Left renal cortex interstitium (tissue), 4 donors: ENCODE results near the gene CTDP1. TPM values are rescaled to one million over a fixed set of nuclear protein-coding genes. Genes with fewer than 3 reads are reported as not detected.

Experiments used
- DNase-seq, 4 donors: peaks; one replicate each; pipeline ENCODE4 v3.0.0-alpha.2; 2013; ENCODE audit warnings: low read depth in 4 of 4, low spot score in 2 of 4, missing footprints in 1 of 4
- polyA plus RNA-seq, 4 donors: library from polyadenylated mRNA; unstranded; fragments of 120-200 nt; gene quantifications; one replicate each; pipeline ENCODE4 v1.2.1, GENCODE V29; 2013; ENCODE audit not compliant: insufficient read length in 4 of 4

CTDP1 gene
- polyA plus RNA-seq, 4 donors = 11.1 to 18.0 (median 15.2) TPM

DNA sequence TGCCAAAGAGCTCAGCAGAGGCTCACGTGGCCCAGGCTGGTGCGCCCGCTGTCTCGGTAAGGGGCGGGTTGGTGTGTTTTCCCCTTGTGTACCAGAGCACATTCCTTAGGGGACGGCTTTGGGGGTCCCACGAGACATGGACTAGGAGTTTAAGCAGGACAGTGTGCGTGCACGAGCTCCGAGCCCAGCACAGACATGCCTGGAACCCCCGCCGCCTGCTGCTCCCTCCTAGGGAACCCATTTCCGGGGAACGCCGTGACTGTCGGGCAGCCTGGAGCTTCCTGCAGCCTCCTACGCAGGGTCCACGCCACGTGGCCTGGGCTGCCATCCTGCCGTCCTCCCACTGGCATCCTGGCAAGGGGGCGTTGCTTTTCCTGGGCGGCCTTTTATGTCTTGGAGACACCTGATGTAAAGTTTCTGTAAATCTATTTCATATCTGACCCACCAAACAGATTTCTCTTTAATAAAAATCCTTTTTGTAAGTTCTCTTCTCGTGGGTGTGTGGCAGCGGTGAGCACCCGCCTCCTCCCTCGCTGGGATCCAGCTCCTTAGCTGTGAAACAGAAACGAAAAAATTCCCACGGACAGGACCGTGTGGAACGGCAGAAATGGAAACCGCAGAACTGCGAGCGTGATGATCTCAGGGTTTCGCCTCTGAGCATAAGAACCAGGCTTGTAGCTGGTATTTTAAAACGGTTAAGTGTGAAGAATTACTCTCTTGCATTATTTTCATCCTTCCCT, 74.6 kb downstream of the CTDP1 start:
- DNase-seq = no peak

DNA sequence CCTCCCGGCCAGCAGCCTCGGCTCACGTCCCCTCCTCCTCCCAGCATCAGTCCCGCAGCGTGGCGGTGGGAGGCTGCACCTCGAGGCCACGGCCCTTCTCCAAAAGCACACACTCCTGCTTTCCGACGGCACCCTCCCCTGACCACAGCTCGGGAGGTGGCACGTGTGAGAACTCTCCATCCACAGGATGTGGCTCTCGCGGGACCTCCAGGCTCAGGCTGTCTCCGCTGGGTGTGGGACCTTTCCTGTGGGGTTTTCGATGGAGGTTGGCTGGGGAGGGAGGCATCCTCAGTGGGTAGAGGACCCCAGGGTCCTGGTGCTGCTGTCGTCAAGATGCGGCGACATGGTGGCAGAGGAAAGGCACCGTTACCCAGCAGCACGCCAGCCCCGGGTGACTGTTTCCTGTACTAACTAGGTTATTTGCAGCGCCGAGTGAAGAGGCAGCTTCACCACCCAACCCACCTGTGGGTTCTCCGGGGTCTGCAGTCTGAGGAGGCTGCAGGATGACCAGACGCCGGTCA, 75.3 kb downstream of the CTDP1 start:
- DNase-seq = no peak

DNA sequence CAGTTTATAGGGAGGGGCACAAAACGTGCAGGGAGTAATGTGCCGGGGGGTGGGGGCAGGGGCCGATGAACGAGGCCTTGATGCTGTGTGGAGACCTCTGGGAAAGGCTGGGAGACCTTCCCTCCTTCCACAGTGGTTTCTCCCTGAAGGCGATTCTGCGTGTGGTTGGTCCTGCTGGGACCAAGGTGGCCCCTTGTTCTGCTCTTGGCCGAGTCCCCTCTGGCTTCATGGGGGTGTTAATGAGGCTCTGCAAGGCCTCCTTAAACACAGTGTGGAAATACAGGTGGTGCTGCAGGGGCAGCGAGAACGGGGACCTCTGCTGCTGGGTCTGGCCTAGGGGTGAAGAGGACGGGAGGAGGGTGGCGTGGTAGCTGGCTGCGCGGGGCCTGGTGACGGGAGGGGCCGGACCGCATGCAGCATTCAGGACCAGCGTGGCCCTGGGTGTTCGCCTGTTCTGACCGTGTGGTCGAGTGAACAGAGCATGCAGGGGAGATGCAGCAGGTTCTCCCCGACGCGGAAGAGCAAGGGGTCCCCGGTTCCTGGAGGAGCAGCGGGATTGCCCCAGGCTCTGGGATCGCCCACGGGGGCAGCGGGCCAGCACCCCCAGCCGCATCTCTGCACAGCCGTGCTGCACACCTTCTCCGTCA, 76.0 kb downstream of the CTDP1 start:
- no peak for DNase-seq

DNA sequence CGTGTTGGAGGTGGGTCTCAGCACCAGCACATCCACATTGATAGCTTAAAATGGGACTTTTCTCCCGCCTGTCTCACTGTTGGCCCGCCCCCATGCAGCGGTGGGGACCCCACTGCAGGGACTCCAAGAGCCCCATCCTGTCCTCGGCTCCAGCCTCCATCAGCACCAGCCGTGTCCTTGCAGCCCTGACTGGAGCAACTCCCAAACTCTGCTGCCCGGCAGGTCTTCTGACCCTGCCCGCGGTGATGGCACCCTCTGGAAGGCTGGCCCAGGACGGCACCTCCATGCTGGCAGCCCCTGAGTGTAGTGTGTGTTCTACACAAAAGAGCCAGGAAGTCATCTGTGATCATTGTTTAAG, 76.5 kb downstream of the CTDP1 start:
- DNase-seq = no peak

DNA sequence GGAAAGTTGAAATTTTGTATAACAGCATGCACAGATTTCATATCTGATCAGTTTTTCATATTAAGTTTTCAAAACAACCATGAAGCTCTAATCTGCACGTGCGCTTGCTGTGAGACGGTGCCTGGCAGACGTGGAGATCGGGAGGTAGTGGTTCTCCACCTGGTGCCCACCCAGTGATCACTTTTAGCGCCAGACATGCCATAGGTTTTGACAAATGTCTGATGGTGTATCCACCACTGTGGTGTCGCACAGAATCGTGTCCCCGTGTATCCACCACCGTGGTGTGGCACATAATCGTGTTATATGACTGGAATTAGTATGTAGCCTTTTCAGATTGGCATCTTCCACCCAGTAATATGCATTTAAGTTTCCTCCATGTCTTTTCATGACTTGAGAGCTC, 77.2 kb downstream of the CTDP1 start:
- DNase-seq = no peak

DNA sequence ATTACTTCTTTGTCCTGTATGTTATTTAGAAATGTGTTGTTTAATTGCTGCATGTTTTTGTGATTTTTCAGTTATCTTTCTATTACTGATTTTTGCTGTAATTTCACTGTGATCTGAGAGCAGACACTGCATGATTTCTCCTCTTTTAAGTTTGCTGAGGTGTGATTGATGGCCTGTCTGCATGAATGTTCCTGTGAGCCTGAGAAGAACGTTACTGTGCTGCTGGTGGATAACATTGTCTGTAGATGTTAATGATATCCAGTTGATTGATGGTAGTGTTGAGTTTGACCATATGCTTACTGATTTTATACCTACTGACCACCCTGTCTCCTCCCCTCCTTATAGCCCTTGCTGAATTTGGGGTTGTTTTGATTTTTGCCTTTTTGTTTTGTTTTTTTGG, 80.7 kb downstream of the CTDP1 start:
- DNase-seq = no peak

DNA sequence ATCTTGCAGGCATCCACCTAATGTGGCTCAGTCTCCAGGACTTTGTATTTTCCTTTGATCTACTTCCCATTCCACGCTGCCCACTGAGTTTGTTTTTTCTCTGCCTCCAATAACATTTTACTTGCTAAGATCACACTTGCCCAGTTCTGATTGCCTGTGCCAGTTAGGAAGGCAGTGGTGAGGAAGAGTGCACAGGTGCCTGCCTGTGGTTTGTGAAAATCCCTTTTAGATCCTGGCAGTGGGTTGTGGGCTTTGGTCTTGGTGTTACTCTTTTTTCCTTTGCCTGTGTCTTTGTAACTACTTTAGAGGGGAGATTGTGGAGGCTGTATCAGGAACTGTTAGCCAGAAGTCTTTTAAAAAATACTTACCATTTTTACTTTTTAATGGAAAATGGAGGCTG, 81.3 kb downstream of the CTDP1 start:
- no peak for DNase-seq

DNA sequence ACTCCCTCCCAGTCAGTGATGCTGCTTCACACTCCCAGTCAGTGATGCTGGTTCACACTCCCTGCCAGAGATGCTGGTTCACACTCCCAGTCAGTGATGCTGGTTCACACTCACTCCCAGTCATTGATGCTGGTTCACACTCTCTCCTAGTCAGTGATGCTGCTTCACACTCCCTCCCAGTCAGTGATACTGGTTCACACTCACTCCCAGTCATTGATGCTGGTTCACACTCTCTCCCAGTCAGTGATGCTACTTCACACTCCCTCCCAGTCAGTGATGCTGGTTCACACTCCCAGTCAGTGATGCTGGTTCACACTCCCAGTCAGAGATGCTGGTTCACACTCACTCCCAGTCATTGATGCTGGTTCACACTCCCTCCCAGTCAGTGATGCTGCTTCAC, 83.8 kb downstream of the CTDP1 start:
- no peak for DNase-seq

DNA sequence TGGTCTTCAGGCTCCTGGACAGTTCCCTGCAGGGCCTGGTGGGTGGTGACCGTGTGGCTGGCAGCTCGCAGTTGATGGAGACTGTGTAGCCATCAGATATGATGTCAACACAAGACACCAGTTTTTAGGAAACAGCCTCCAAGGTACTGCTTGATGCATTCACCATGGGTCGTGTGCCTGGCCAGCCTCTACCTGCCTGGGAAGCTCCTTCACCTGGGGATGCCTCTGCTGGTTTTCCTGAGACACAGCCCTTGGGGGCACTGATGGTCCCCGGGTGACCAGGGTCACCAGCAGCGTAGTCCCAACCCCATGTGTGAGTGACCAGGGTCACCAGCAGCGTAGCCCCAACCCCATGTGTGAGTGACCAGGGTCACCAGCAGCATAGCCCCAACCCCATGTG, 84.5 kb downstream of the CTDP1 start:
- DNase-seq = no peak

DNA sequence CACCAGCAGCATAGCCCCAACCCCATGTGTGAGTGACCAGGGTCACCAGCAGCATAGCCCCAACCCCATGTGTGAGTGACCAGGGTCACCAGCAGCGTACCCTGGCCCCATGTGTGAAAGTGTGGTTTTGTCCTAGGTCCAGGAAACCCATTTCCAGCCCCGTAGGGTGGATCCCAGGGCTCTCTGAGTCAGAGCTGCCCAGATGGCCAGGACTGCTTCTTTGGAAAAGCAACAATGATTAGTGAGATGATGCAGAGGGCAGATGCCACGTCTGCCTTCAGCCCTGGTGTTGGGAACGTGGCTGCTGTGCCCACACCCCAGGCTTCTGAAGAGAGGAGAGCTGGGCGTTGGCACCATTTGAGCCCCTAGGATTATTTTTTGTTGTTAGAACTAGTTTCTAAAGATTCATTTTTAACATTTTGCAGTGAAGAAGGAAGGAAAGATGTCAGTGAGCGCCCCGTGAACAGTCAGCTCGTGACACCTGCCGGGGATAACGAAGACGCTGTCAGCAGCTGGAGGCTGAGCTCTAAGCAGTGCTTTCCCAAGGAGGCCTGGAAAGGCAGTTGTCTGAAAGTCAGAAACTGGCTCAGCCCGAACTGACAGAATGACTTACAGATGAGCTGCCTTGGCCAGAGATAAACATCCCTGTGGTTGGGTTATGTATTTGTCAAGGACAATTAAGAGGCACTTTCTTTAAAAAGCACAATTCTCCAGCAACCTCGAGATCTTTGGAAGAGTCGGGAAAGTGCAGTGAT, 86.1 kb downstream of the CTDP1 start:
- DNase-seq = no peak

DNA sequence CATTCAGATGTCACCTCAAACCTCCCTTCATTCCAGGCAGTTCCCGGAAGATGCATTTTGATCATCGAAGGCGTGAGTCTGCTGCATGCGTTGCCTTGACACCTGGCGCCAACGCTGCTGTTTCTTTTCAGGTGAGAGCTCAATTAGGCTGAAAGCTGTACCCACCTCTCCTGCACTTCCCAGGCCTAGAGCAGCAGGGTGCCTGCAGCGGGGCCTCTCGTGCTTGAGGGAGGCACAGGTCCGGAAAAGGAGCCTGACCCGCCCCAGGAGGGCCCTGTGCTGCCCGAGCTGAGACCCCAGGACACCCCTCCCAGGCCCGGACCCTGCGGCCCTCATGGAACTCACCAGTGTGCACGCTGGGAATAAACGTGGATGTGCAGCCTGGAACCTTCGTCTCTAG, 86.7 kb downstream of the CTDP1 start:
- DNase-seq = no peak

DNA sequence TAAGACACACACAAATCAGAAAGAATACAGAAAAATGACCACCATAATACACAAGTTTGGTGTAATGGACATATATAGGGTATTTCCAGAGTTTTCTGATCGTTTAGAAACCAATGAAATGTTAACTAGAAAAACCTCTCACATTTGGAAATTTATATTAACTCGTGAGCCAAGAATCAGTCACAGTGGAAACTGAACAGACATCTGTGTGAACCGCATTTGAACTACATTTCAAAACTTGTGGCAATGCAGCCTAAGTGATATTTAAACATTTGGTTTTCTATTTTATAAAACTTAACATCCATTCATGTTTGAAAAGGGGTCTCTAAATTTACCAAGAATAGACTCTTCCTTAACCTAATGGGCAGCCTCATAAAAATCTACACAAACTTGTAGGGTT, 89.1 kb downstream of the CTDP1 start:
- DNase-seq = no peak

DNA sequence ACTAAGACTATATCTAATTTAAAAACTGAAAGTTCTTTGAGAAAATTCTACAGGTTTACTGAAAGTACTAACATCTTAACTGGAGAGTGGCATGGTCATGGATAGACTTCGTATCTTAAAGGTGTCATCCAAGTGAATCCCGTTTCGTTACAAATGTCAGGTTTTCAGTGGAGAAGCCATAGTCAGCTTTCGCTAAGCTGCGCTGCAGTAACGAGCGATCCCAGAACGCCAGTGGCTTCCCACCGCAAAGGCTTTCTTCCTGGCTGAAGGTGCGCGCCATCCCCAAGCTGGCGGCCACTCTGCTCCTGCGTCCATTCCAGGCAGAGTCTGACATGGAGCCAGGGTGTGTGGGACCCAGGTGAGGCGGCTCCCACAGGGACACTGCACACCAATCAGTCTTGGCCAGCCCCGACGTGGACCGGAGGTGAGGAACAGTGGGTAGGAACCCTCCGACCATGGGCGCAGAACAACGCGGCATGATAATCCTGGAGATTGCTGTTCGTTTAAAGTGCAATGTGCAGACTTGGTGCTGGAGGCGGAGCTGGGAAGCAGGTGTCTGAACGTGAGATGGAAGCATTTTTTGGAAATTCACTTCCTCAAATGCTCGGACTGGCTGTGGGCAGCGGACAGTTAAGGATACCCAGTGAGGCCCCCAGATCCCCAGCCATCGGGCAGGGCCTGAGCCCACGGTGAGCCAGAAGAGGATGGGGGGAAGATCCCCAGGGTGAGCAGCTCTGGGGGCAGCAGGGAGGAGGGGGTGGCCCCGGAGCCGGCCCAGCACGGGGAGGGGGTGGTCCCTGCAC, 90.3 kb downstream of the CTDP1 start:
- no peak for DNase-seq

DNA sequence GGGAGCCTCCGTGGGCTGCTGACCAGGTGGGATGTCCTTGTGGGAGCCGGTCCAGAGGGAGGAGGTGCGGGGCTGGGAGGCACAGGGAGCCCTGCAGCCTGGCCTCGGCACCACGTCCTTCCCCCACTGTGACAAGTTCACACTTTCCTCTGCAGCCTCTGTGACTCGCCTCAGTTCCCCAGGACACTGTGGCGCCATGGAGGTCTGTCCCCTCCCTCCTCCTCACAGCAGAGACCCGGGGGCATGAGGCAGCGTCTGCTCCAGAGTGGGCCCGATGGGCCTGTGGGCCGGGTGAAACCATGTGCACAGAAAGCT, 90.9 kb downstream of the CTDP1 start:
- DNase-seq = no peak

DNA sequence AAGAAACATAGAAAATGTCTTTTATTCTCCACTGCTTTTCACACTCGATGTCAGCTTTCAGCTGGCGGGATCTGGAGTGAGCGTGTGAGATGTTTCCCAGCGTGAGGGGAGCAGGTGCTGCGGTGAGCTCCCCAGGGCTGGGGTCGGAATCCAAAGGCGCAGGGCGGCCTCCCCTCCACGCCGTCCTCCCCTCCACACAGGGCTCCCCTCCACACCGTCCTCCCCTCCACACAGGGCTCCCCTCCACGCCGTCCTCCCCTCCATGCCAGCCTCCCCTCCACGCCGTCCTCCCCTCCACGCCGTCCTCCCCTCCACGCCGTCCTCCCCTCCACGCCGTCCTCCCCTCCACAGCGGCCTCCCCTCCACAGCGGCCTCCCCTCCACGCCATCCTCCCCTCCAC, 91.2 kb downstream of the CTDP1 start:
- no peak for DNase-seq

DNA sequence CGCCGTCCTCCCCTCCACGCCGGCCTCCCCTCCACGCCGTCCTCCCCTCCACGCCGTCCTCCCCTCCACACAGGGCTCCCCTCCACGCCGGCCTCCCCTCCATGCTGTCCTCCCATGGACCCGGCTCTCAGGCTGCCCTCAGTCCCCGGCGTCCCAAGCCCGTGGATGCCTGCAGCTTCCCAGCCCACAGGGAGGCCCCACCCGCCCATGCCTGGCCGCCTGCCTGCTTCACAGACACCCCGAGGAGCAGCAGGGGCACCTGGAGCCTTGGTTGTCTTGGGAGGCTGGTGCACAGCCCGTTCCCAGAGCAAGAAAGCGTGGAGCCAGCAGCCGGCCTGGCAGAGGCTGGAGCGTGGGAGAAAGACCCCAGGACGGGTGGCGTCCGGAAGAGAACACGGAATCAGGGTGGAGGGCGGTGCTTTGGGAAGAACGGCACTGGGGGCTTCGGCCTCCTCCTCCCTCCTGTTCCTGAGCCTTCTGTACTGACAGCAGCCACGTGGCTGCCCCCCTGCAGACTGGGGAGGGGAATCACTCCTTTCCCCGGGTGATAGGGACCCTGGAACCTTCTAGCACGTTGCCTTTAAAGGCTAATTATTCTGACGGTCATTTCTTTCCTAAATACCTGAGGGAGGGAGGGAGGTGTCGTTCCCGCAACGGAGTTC, 92.0 kb downstream of the CTDP1 start:
- no peak for DNase-seq

DNA sequence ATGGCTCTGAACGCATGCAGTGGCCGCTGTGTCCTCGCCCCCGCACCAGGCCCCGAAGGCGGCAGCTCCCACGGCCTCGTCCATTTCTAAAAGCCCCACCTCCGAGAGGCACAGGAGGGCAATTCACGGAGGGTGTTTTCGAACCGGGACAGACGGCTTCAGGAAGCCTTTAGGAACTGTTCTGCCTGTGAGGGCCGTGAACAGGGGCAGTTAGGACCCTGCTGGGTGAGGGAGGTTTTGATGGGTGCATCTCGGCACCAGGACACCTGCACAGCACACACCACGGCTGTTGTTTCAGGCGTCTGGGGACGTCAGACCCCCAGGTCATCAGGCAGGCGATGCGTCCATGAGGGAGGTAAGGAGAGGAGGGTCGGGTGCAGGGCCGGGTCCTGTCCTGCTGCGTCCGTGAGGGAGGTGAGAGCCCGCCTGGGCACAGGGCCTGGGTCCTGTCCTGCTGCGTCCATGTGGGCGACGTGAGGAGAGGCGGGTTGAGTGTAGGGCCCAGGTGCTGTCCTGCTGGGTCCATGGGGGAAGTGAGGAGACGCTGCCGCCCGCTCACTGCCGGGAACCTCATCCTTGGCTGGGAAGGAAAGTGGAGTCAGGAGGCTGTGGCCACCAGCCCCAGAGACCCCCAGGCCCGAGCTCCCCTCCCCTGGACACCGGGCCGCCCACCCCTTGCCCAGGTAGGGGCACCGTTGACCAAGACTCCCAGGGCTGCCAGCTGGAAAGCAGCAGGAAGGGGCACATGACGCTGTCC, 92.7 kb downstream of the CTDP1 start:
- no peak for DNase-seq

DNA sequence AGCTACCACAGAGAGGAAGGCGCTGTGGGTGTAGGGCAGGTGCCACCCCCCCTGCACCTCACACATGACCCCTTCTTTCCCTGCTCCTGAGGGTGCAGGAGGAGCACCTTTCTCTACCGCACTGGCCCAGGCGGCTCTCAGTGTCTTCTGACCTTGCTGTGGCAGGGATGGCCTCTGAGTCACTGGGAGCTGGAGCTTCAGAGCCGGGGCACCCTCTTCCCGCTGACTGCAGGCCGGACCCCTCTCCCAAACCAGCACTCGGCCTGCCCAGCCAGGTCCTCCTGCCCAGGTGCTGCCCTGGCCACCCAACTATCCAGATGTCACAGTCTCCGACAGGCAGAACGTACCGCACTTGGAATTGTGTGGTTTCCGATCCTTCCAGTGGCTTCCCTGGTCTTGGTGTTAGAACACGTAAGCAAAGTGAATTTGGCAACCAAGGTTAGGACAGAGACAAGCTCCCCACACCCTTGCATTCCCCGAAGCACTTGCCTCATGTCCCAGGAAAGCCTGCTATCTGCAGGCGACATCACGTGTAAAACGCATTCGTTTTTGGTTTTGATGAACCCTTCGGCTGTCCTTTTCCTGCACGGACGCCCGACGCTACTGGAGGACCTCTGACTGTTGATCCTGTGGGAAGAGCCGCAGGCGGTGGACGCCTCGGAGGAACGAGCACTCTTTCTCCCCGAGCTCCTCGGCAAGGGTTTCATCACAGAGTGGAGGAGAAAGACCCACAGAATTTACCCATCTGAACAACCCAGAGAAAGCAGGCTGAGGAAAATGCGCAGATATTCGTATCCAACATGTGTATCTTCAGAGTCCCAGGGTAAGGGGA, 93.5 kb downstream of the CTDP1 start:
- no peak for DNase-seq

DNA sequence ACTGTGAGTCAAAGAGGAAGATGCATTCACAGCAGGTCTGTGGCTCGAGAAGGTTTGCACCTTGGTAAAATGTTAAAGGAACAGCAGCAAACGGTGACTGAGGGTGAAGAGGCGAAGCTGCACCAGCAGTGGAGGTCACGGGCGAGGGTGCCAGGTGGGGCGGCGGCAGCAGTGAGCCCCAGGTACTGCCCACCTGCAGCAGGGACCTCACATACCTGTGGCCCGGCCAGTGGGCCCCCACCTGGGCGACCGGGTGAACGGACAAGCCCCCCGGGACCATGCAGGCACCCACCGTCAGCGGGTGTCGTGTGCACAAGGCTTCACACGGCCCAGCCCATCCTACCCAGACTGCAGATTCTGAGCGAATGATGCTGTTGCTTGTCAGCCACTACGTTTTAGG, 94.5 kb downstream of the CTDP1 start:
- no peak for DNase-seq
